T-helper 17 cell (primary cell): ENCODE measurements around the gene HMX3. TPM values are rescaled to one million over a fixed set of nuclear protein-coding genes. Genes with fewer than 3 reads are reported as not detected.

Experiments
- ATAC-seq: fragments of 150-1000 bp; cut with Tn5 transposase; 2 replicates; pipeline ENCODE4 v1.10.0; 2021; ENCODE audit warnings: mild to moderate bottlenecking, moderate library complexity
- DNase-seq, 3 donors: peaks; one replicate each; pipeline versions ENCODE4 v3.0.0 to v3.0.0-alpha.2; 2020 to 2021
- H3K9me3 ChIP-seq: one replicate; pipeline ENCODE4 v1.7.0; 2013; ENCODE audit warnings: low read length, mild to moderate bottlenecking; ENCODE audit not compliant: control insufficient read depth, poor library complexity, severe bottlenecking
- H3K27ac Mint-ChIP-seq: one replicate; pipeline ENCODE4 v1.8.0; 2022; ENCODE audit warnings: mild to moderate bottlenecking, moderate library complexity, mixed read lengths
- H3K27me3 Mint-ChIP-seq: one replicate; pipeline ENCODE4 v1.8.0; 2022; ENCODE audit warnings: mixed read lengths
- H3K36me3 Mint-ChIP-seq: one replicate; pipeline ENCODE4 v1.8.0; 2022; ENCODE audit warnings: low read depth, mixed read lengths
- H3K4me1 Mint-ChIP-seq: one replicate; pipeline ENCODE4 v1.8.0; 2022; ENCODE audit warnings: mild to moderate bottlenecking, mixed read lengths
- H3K4me3 Mint-ChIP-seq: one replicate; pipeline ENCODE4 v1.8.0; 2022; ENCODE audit warnings: mild to moderate bottlenecking, moderate library complexity, mixed read lengths
- total RNA-seq, 4 donors: library from RNA in 2 of 4; stranded (reverse) in 2 of 4; gene quantifications; one replicate each; pipeline ENCODE4 v1.2.3 and lab custom pipeline; 2022 to 2026

The HMX3 gene
- total RNA-seq, 2 donors from 2014 or later: 0.39 TPM; not detected in 1

GRCh38 chr10:123117644-123118417 lies 17.9 kb upstream of the HMX3 start:
- Mint-ChIP-seq H3K4me1 (no peaks in the 10 kb centered on the region), H3K27ac (no peak overlapping the region), H3K27me3 (peaks cover 71% of the 10 kb centered on the region), H3K4me3 (no peak overlapping the region), H3K36me3 (no peaks in the 10 kb centered on the region)
- H3K9me3 ChIP-seq: no peaks in the 10 kb centered on the region
- DNase-seq (no peak), ATAC-seq (no peak)

DNA sequence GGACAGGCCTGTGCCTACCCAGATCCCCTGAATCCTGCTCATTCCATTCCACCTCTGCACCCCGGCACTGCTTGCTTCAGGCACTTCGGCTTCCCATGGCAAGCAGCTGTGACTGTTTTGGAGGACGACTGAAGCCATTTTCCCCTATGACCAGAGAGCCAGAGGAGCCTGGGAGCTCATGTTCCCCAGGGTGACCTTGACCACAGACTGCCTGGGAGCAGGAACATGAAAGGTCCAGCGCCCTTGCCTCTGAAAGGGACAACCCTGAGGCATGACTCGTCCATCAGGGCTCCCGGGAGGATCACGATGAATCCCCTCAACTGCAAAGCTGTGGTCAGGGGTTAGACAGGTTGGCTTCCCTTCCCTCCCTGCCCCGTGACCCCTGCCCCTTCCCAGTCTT lies 16.7 kb upstream of the HMX3 start:
- Mint-ChIP-seq H3K4me1 (no peaks in the 10 kb centered on the region), H3K27me3 (peaks cover 67% of the 10 kb centered on the region), H3K36me3 (no peaks in the 10 kb centered on the region), H3K27ac (no peak overlapping the region), H3K4me3 (no peak overlapping the region)
- ATAC-seq (no peak), DNase-seq (no peak)
- H3K9me3 ChIP-seq: no peaks in the 10 kb centered on the region

GRCh38 chr10:123126246-123126645 lies 9.5 kb upstream of the HMX3 start:
- H3K4me1 Mint-ChIP-seq: no peaks in the 10 kb centered on the region
- DNase-seq (no peak), ATAC-seq (no peak)
- H3K9me3 ChIP-seq: no peaks in the 10 kb centered on the region
- H3K27ac Mint-ChIP-seq: no peak overlapping the region
- peaks cover 5% of the 10 kb centered on the region for H3K36me3 Mint-ChIP-seq
- H3K4me3 Mint-ChIP-seq: no peak overlapping the region
- H3K27me3 Mint-ChIP-seq: peaks cover 76% of the 10 kb centered on the region

DNA sequence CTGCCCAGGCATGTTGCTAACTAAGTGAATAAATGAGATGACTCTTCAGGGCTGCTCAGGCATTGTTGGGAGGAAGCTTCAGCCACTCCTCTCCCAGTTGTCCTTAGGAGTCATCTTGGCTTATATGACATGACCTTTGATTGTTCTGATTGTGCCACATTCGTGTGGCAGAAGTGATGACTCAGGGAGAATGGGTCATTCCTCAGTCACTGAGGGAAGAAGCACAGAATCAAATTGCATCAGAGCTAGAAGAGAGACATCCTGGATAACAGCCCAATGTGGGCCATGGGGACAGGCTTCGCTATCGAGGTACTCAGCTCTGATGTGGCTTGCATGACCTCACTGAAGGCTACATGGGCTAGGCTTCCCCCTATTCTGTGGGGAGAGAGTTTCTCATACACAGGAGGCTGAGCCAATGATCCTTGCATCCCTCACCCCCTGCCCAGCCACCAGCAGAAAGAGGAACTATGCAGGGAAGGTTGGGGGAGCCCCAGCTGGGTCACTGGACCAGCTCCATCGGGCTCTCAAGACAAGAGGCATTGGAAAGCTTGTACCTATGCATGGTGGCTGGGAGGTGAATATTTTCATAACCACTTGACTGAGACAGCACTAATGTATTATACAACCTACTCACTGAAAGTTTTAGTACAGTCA lies 6.0 kb upstream of the HMX3 start:
- H3K9me3 ChIP-seq: no peaks in the 10 kb centered on the region
- peaks cover 14% of the 10 kb centered on the region for H3K4me1 Mint-ChIP-seq
- peaks cover 6% of the 10 kb centered on the region for H3K36me3 Mint-ChIP-seq
- peaks cover 94% of the 10 kb centered on the region for H3K27me3 Mint-ChIP-seq
- H3K27ac Mint-ChIP-seq: no peak overlapping the region
- DNase-seq (no peak), ATAC-seq (no peak)
- no peak overlapping the region for H3K4me3 Mint-ChIP-seq

- Mint-ChIP-seq H3K27ac (peak overlapping the region; percentile 67), H3K4me1 (peaks cover 19% of the 10 kb centered on the region), H3K36me3 (peaks cover 7% of the 10 kb centered on the region), H3K4me3 (peak overlapping the region; percentile 80), H3K27me3 (peaks cover 76% of the 10 kb centered on the region)
- DNase-seq (peak; percentile 69 to 85 (median 72)), ATAC-seq (peak; percentile 79)
- H3K9me3 ChIP-seq: no peaks in the 10 kb centered on the region
These were observed 2.9 kb upstream of the HMX3 start for GRCh38 chr10:123132576-123133477.

- H3K4me1 Mint-ChIP-seq: peaks cover 19% of the 10 kb centered on the region
- no peaks in the 10 kb centered on the region for H3K9me3 ChIP-seq
- peaks cover 79% of the 10 kb centered on the region for H3K27me3 Mint-ChIP-seq
- no peak for ATAC-seq
- peak overlapping the region; percentile 67 for H3K27ac Mint-ChIP-seq
- peak overlapping the region; percentile 80 for H3K4me3 Mint-ChIP-seq
- H3K36me3 Mint-ChIP-seq: peaks cover 7% of the 10 kb centered on the region
- DNase-seq: no peak
These were observed 2.0 kb upstream of the HMX3 start for GRCh38 chr10:123133541-123134342.

- Mint-ChIP-seq H3K4me1 (peaks cover 23% of the 10 kb centered on the region), H3K36me3 (peaks cover 4% of the 10 kb centered on the region), H3K4me3 (peak overlapping the region; percentile 69), H3K27me3 (peaks cover 79% of the 10 kb centered on the region), H3K27ac (peak overlapping the region; percentile 67)
- ATAC-seq (no peak), DNase-seq (no peak)
- H3K9me3 ChIP-seq: no peaks in the 10 kb centered on the region
These were observed 1.3 kb upstream of the HMX3 start for GRCh38 chr10:123134343-123134914.

DNA sequence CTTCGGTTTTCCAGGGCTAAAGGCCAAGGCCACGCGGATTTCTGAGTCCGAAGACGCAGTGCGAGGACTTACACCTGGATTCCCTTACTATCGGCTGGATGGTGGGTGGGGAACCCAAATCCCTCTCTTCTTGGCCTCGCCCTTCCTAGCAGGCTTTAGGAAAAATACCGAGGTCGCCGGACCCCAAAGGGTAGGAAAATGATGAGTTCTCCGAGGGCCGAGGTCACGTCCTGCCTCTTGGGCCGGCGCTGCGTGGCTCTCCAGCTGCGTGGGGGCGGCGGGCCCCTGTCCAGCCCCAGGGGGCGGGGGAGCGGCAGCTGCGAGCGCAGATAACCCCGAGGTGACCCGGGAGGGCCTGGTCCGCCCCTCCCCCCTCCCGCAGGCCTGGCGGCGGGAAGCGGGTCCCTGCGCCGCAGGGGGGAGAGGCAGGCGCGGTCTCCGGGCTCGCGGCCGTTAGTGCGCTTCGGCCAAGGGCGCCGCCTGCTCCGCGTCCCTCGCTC lies 805 bp upstream of the HMX3 start:
- Mint-ChIP-seq H3K4me1 (peaks cover 26% of the 10 kb centered on the region), H3K36me3 (peaks cover 4% of the 10 kb centered on the region), H3K27ac (peak overlapping the region; percentile 67), H3K4me3 (peak overlapping the region; percentile 69), H3K27me3 (peaks cover 79% of the 10 kb centered on the region)
- ATAC-seq: no peak
- no peaks in the 10 kb centered on the region for H3K9me3 ChIP-seq
- no peak for DNase-seq

DNA sequence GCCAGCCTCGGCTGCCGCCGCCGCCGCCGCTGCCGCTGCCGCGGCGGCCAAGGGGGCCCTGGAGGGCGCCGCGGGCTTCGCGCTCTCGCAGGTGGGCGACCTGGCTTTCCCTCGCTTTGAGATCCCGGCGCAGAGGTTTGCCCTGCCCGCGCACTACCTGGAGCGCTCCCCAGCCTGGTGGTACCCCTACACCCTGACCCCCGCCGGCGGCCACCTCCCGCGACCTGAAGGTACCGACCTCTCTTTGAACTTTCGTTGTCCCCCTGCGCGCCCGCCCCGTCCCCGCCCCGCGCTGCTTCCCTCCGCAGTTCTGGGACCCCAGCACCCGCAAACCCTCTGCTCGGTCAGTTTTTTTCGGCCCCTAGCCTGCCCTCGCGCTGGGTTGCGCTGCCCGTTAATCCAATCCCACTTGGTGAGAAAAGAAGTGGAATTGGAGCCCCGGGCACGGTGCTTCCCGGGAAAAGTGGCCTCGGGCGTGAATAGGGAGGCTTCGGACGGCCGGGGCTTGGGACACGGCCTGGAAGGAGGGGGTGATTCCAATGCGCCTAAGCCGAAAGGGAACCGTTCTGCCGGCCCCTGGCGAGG lies 543 bp downstream of the HMX3 start:
- H3K9me3 ChIP-seq: no peaks in the 10 kb centered on the region
- Mint-ChIP-seq H3K36me3 (peaks cover 4% of the 10 kb centered on the region), H3K27ac (peak overlapping the region; percentile 86), H3K4me1 (peaks cover 32% of the 10 kb centered on the region), H3K4me3 (peak overlapping the region; percentile 90), H3K27me3 (peaks cover 79% of the 10 kb centered on the region)
- DNase-seq: no peak
- ATAC-seq: no peak

GRCh38 chr10:123136806-123137642 lies 1.3 kb downstream of the HMX3 start:
- H3K9me3 ChIP-seq: no peaks in the 10 kb centered on the region
- H3K27ac Mint-ChIP-seq: peak overlapping the region; percentile 86
- peak overlapping the region; percentile 90 for H3K4me3 Mint-ChIP-seq
- peaks cover 5% of the 10 kb centered on the region for H3K36me3 Mint-ChIP-seq
- no peak for DNase-seq
- H3K27me3 Mint-ChIP-seq: peaks cover 79% of the 10 kb centered on the region
- H3K4me1 Mint-ChIP-seq: peaks cover 37% of the 10 kb centered on the region
- peak; percentile 20 for ATAC-seq

DNA sequence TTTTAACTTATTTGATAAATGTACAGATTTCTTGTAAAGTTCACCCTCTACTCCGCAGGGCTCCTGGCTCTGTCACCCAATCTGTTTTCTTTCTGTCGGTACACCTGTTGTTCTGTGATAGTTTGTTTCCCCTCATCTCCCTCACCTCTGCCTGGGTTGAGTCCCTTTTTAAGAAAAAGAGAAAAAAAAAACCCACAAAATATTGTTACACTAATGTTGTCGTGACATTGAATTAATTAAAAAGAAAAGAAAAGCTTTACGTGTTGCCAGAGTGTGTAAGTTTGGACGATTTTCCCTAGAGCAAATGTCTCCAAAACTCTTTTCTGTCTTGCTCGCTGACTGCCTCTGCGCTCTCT lies 3.4 kb downstream of the HMX3 start:
- Mint-ChIP-seq H3K36me3 (peaks cover 5% of the 10 kb centered on the region), H3K4me3 (peak overlapping the region; percentile 43), H3K27me3 (peaks cover 76% of the 10 kb centered on the region), H3K27ac (peak overlapping the region; percentile 59), H3K4me1 (peaks cover 34% of the 10 kb centered on the region)
- no peaks in the 10 kb centered on the region for H3K9me3 ChIP-seq
- ATAC-seq (no peak), DNase-seq (no peak)
